GM12892 (cell line): ENCODE data around the gene PIGX.

Source experiments
- POLR2A ChIP-seq: IDR thresholded peaks from 2 replicates; pipeline ENCODE4 v1.6.1; 2011; ENCODE audit warnings: low read depth, low read length, control low read depth
- POLR2AphosphoS5 ChIP-seq: IDR thresholded peaks from 2 replicates; pipeline ENCODE4 v1.6.1; 2011; ENCODE audit warnings: low read depth, low read length, control low read depth
- TAF1 ChIP-seq: IDR thresholded peaks from 2 replicates; pipeline ENCODE4 v1.6.1; 2011; ENCODE audit warnings: low read depth, mild to moderate bottlenecking, control low read depth, low read length, borderline replicate concordance

- TF ChIP-seq TAF1 (no peak), POLR2AphosphoS5 (no peak), POLR2A (no peak)
Measured at GRCh38 chr3:196688349-196688748, 23.8 kb upstream of the PIGX start.
